ENCODE data around the gene CFAP46.
A peak's percentile ranks its signal among the peaks of the same experiment; 100 is the strongest.

DNA sequence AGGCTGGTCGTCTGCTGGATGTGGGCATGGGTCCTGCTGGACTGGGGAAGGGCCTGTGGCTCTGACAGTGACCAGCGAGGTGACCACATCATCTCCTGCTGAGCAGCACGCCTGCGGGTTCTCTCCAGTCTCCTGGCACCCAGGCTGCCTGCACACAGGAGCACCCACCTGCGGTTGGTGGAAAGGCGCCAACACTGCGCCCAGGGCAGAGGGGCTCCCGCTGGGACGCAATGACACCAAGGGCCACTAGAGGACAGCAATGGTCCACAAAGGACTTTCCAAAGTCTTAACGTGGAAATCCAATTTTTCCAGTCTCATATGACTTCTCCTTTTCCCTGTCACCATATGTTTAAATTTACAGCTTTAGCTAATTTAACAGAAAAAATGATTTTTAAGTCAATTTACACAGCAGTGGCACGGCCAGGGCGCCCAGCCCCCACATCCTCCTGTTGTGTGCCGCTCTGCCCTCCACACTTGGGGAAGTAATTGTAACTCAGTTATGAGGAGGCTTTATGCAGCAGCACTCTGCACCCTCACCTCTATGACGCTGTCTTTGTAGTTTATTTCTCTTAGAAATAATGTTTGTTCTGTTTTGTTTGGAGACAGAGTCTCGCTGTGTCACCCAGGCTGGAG is 38.1 kb downstream of the CFAP46 start:
- TF ChIP-seq, protein P1, sequence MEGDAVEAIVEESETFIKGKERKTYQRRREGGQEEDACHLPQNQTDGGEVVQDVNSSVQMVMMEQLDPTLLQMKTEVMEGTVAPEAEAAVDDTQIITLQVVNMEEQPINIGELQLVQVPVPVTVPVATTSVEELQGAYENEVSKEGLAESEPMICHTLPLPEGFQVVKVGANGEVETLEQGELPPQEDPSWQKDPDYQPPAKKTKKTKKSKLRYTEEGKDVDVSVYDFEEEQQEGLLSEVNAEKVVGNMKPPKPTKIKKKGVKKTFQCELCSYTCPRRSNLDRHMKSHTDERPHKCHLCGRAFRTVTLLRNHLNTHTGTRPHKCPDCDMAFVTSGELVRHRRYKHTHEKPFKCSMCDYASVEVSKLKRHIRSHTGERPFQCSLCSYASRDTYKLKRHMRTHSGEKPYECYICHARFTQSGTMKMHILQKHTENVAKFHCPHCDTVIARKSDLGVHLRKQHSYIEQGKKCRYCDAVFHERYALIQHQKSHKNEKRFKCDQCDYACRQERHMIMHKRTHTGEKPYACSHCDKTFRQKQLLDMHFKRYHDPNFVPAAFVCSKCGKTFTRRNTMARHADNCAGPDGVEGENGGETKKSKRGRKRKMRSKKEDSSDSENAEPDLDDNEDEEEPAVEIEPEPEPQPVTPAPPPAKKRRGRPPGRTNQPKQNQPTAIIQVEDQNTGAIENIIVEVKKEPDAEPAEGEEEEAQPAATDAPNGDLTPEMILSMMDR (IDR thresholded peaks at IDR 0.05; ENCODE audit: borderline replicate concordance, extremely low read depth, low read length, poor library complexity, severe bottlenecking) = peak; percentile 86
- no peak for TF ChIP-seq EZH2 (IDR thresholded peaks at IDR 0.05; ENCODE audit: borderline replicate concordance, low read depth, low read length, severe bottlenecking)
